PFSK-1 (cell line): ENCODE data around the gene SOSTDC1.

Experiments
- FOXP2 ChIP-seq: optimal IDR thresholded peaks from 2 replicates; pipeline ENCODE3; 2011; ENCODE audit warnings: borderline replicate concordance, control low read depth, inconsistent platforms; ENCODE audit not compliant: insufficient read depth; ENCODE audit errors: extremely low read length, extremely low read depth
- POLR2AphosphoS5 ChIP-seq: IDR thresholded peaks from 2 replicates; pipeline ENCODE4 v1.6.1; 2012; ENCODE audit warnings: low read depth, mild to moderate bottlenecking, control low read depth, low read length, moderate library complexity
- REST ChIP-seq, 2 experiments: IDR thresholded peaks; 2 replicates each; pipeline versions ENCODE4 v1.6.1 to v1.8.0; 2011 to 2012; ENCODE audit warnings: low read depth in 2 of 2, low read length in 2 of 2, control low read depth in 1 of 2, inconsistent platforms in 1 of 2, mild to moderate bottlenecking in 1 of 2, moderate library complexity in 1 of 2; ENCODE audit not compliant: insufficient read depth in 1 of 2
- SIN3A ChIP-seq: IDR thresholded peaks from 2 replicates; pipeline ENCODE4 v1.6.1; 2012; ENCODE audit warnings: mild to moderate bottlenecking, low read length, moderate library complexity, borderline replicate concordance; ENCODE audit not compliant: insufficient read depth
- TAF1 ChIP-seq: IDR thresholded peaks from 2 replicates; pipeline ENCODE4 v1.6.1; 2012; ENCODE audit warnings: low read length, control low read depth, borderline replicate concordance; ENCODE audit not compliant: insufficient read depth

SOSTDC1 gene

GRCh38 chr7:16511314-16511713, 45.8 kb upstream of the SOSTDC1 start:
- TF ChIP-seq SIN3A, result no peak
- no peak for TF ChIP-seq TAF1
- no peak for TF ChIP-seq REST (IDR thresholded peaks at IDR 0.05; ENCODE audit: insufficient read depth in 1 of 2, low read depth in 2 of 2, low read length in 2 of 2)
- no peak for TF ChIP-seq FOXP2
- no peak for TF ChIP-seq POLR2AphosphoS5

GRCh38 chr7:16509829-16510228, 44.3 kb upstream of the SOSTDC1 start:
- TF ChIP-seq FOXP2 (no peak), SIN3A (no peak), TAF1 (no peak), POLR2AphosphoS5 (no peak), REST (IDR thresholded peaks at IDR 0.05; ENCODE audit: insufficient read depth in 1 of 2, low read depth in 2 of 2, low read length in 2 of 2) (no peak)

- TF ChIP-seq POLR2AphosphoS5, result no peak
- no peak for TF ChIP-seq REST (IDR thresholded peaks at IDR 0.05; ENCODE audit: insufficient read depth in 1 of 2, low read depth in 2 of 2, low read length in 2 of 2)
- TF ChIP-seq FOXP2, result no peak
- no peak for TF ChIP-seq TAF1
- TF ChIP-seq SIN3A, result no peak
Measured at GRCh38 chr7:16504019-16504418, 38.5 kb upstream of the SOSTDC1 start.

GRCh38 chr7:16502303-16502702, 36.8 kb upstream of the SOSTDC1 start:
- TF ChIP-seq SIN3A (no peak), REST (IDR thresholded peaks at IDR 0.05; ENCODE audit: insufficient read depth in 1 of 2, low read depth in 2 of 2, low read length in 2 of 2) (no peak), TAF1 (no peak), POLR2AphosphoS5 (no peak), FOXP2 (no peak)

- TF ChIP-seq FOXP2, result no peak
- TF ChIP-seq POLR2AphosphoS5, result no peak
- no peak for TF ChIP-seq REST (IDR thresholded peaks at IDR 0.05; ENCODE audit: insufficient read depth in 1 of 2, low read depth in 2 of 2, low read length in 2 of 2)
- no peak for TF ChIP-seq SIN3A
- TF ChIP-seq TAF1, result no peak
Measured at GRCh38 chr7:16498122-16498521, 32.6 kb upstream of the SOSTDC1 start.
